GM18505 (cell line): Measurements from ENCODE around the gene AK5.

Experiments used
- ATAC-seq: cut with Tn5 transposase; IDR thresholded peaks from one replicate; pipeline ENCODE4 v1.9.1; 2021; ENCODE audit not compliant: unreplicated experiment
- POLR2A ChIP-seq: IDR thresholded peaks from 4 replicates; pipeline ENCODE4 v1.6.1; 2011; ENCODE audit warnings: borderline replicate concordance; ENCODE audit not compliant: insufficient read depth, insufficient read length; ENCODE audit errors: extremely low read depth

The AK5 gene

DNA sequence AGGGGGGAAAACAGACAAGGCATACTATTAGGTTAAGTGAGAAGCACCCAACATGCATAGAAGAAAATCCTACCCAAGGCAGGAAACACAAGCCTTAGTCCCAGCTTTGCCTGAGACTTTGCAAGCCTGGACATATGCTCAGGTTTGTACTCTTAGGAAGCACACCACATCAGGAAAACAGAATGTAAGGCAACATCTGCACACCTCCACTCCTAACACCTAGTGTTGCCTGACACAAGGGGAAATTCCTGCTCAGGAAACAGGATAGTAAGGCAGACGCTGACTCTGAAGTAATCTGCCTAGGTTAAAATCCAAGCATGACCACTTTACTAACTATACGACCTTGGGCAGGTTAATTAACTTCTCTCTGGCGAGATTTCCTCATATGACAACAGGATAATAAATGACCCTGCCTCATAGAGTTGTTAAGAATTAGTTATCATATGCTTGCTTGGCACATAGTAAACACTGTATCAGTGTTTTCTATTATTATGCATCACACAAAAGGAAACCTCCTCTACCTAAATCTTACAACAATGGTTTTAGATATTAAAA is 280.9 kb downstream of the AK5 start:
- no peak for TF ChIP-seq POLR2A
- no peak for ATAC-seq

DNA sequence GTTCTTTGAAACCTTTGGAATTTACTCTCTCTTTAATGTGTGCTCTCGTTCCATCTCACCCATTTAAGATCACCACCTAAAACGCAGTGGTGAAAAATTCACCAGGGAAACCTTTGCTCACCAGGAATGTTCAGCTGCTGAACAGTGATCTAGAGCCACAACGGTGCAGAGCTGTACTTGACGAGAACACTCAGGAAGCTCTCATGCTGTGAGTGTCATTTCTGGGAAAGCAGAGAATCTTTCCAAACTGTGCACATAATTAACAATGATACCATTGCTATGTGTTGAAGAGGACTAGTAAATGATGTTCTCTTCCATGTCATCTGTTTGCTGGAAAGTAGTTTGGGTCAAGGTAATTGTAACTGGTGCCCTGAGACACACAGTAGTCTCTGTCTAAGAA is 283.5 kb downstream of the AK5 start:
- ATAC-seq = no peak
- TF ChIP-seq POLR2A = no peak

DNA sequence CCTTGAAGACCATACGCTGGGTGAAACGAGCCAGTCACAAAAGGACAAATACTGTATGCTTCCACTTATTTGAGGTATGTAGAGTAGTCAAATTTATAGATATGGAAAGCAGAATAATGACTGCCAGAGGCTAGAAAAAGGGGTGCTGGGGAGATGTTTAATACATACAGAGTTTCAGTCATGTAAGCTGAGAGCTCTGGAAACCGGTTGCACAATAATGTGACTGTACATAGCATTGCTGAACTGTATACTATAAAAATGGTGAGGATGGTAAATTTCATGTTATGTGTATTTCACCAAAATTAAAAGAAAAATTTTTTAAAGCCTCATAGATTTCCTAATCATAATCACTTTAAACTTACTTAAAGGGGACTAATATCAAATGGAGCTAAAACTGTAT is 289.8 kb downstream of the AK5 start:
- no peak for ATAC-seq
- no peak for TF ChIP-seq POLR2A

DNA sequence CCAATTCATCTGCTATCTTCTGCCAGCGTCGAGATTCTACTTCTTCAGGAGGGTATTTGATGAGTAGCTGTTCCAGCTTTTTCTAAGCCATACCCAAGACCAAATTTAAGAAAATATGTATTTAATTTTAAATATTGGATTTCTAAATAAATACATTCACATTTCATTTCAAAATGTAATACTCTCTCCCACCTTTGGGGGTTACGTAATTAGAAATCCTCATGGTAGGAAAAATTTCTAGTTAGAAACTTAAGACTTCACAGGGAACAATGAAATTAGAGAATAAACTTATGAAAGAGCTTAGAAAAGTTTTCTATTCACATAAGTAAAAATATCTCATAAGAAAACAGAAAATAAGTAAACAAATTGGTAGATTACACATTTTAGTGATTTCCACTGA is 297.7 kb downstream of the AK5 start:
- no peak for ATAC-seq
- TF ChIP-seq POLR2A = no peak

DNA sequence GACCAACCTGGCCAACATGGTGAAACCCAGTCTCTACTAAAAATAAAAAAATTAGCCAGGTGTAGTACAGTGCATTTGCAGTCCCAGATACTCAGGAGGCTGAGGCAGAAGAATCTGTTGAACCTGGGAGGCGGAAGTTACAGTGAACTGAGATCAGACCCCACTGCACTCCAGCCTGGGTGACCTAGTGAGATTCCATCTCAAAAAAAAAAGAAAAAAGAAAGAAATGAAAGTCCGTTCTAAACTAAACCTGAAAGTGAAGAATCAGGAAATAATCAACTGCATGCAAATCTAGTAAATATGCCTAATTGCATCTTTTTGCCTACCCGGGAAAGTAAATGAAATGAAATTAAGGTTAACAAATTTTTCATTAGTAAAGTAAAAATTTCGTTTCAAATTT is 301.1 kb downstream of the AK5 start:
- ATAC-seq = peak; percentile 56
- TF ChIP-seq POLR2A = no peak

DNA sequence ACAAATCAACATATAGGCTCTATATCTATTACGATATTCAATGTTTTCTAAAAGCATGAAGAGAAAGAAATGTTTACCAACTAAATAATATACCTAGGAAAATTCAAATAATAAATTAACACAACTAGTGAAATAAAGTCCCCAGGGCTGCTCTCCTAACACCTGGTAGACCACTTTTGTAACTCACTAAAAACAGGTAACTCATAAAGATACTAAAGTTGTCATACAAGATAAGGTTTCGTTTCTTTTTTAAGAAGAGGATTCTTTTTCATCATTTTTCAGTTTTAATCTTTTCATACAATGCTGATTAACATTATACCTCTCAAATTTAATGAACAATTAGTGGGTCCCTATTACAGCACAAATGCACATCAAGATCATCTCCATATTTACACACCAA is 301.7 kb downstream of the AK5 start:
- no peak for ATAC-seq
- TF ChIP-seq POLR2A = no peak

DNA sequence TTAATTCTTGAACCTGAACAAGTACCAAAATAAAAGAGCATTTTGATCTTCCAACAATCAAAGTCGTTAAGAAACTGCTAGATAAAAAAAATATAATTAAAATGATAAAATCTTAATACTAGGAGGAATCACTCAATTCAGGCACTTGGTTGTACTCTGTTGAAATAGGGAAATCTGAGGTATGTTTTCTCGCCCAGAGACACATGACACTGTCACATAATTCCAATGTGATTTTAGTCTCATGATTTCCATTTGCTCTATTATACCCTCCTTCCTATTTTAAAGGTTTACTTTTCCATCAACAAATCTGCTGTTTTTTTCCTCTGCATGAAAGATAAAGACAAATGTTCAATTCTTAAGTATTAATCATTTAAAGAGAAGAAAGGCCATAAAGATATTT is 303.1 kb downstream of the AK5 start:
- TF ChIP-seq POLR2A = no peak
- no peak for ATAC-seq

DNA sequence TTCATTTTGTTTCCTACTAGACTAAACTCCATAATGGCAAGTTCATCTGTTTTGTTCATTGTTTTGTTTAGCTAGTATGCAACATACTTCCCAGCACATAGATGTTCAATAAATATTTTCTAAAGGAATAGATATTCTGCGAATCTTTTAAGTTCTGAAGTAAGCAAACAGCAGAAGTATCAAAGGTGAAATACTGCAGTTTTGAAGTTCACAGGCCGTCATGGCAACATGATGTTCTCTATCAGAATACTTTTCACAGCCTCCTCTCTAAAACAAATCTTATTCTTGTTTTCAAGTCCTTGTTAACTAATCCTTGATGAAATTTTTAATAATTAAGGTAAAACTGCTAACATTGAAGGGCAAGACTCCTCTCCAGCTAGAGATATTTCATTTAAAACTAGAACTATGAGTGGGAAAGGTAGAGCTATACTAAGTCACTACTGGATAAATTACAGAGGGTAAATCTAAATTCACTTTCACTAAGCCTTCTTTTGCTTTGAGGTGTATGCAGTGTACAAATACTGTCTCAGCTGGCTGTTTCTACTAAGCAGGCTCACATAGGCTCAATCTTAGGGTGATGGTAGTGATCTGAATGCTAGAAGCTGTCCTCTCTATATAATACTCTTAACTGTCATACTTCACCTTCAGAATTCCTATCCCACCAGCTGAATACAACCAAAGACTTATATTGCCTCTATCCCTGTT is 303.9 kb downstream of the AK5 start:
- ATAC-seq = no peak
- TF ChIP-seq POLR2A = no peak

DNA sequence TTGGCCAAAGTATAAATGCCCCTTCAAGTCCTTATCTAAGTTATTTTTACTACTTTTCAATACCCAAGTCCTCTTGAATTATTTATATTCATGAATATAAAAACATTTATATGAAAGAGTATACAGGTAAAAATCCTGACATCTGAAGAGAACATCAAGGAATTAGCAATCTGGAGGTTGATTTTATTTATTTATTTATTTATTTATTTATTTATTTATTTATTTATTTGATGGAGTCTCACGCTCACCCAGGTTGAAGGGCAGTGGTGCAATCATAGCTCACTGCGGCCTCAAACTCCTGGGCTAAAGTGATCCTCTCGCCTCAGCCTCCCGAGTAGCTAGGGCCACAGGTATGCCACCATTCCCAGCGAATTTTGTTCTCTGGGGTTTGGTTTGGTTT is 307.4 kb downstream of the AK5 start:
- no peak for TF ChIP-seq POLR2A
- no peak for ATAC-seq

DNA sequence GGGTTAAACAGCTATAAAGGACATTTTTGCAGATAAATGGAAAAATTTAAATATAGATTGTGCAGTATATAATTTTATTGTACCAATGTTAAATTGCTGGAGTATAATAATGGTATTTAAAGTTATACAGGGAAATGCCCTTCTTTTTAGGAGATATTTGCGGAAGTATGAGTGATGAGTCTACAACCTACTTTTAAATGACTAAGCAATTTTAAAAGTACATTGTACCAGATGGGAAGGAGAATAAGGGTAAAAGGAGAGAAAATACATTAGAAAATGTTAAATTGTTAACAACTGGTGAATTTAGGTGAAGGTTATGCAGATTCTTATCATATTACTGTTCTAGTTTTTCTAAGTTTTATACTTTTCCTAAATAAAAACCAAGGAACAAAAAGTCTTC is 308.8 kb downstream of the AK5 start:
- no peak for ATAC-seq
- no peak for TF ChIP-seq POLR2A

DNA sequence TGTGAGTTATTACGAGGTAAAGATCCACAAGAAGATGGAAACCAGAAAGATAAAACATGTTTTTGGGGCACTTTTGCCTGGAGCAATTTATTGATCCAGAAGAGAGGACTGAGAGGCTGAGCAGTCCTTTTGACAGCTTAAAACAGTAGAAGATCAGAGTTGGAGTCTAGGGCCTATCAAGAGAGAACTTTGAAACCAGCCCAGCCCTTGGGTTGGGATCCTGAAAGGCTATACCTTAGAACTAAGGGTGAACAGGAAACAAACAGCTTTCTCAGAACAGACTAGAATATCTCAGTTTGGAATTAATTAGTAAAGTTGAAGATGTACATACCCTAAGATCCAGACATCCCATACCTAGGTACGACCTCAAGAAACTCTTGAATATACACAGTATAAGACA is 311.1 kb downstream of the AK5 start:
- no peak for TF ChIP-seq POLR2A
- no peak for ATAC-seq

DNA sequence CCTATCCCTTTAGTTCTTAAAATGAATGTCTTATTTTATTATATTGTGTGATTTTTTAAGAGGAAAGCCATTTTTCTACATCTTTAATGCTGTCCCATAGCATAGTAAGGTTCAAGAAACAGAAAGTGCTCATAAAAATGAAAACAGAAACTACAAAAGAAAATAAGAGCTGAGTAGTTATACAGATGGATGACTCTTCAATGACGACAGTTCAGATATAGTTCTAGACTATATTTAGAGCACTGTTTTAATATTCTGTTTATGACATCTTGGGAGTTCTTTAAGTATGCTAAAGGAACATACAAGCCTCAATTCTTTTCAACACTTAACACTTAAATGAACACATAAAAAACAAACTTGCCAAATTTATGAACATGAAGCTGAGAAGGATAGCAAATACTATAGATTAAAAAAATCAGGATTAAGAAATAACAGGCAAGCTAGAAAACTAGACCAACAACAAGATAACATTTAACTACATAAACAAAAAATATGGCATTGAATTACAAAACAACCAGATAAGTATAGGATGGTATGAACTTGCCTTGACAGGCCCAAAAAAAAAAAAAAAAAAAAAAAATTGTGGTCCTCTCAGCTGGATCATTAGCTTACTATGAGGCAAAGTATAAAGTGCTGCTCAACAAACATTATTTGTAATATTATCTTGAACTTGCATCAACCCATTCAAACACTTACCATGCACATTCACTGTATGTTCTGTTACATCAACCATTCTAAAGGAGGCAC is 312.7 kb downstream of the AK5 start:
- no peak for TF ChIP-seq POLR2A
- peak; percentile 78 for ATAC-seq

DNA sequence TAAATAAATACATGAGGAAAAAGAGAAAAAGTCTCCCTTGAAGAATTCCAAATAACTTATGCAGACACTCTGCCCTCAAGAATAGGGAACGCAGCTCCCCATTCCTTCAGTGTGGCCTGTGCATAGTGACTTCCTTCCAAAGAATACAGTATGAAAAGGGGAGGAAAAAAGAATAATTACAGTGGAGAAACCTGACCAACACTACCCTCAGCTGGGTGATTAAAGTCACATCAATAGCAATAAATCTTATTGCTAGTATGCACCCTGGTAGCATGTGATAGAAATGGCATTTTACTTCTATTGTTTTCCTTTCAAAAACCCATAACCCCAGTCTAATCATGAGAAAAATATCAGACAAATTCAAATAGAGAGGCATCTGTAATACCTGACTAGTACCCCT is 315.5 kb downstream of the AK5 start:
- ATAC-seq = no peak
- no peak for TF ChIP-seq POLR2A
